Colonic mucosa (tissue), 4 donors: Measurements from ENCODE around the gene LDB3. TPM values are rescaled to one million over a fixed set of nuclear protein-coding genes. Genes with fewer than 3 reads are reported as not detected.

ENCODE experiments used
- DNase-seq: peaks from one replicate; pipeline ENCODE4 v3.0.0-alpha.2; 2020
- H3K27ac ChIP-seq: fragments of 200-600 bp; one replicate; pipeline ENCODE4 v1.8.0; 2021
- H3K27me3 ChIP-seq: fragments of 200-600 bp; one replicate; pipeline ENCODE4 v1.8.0; 2021
- H3K36me3 ChIP-seq: fragments of 200-600 bp; one replicate; pipeline ENCODE4 v1.8.0; 2021
- H3K4me1 ChIP-seq: fragments of 200-600 bp; one replicate; pipeline ENCODE4 v1.8.0; 2021; ENCODE audit warnings: mild to moderate bottlenecking
- H3K4me3 ChIP-seq: fragments of 200-600 bp; one replicate; pipeline ENCODE4 v1.8.0; 2021
- H3K9ac ChIP-seq, 2 donors: one replicate each; pipeline ENCODE4 v1.7.0; 2013; ENCODE audit warnings: control low read depth in 2 of 2, low read depth in 2 of 2, low read length in 2 of 2
- H3K9me3 ChIP-seq: fragments of 200-600 bp; one replicate; pipeline ENCODE4 v1.8.0; 2021
- intact Hi-C: fragments of 100-400 bp; cut with DNase I; formaldehyde crosslinking; loops from one replicate; pipeline ENCODE4 v1.14.1; 2022
- total RNA-seq, 2 donors: library from RNA; stranded (reverse); fragmentation: NEBNext Ultra II Directional in 1 of 2; extraction: Animal tissue kit (Norgen Biotek cat#: 25700) in 1 of 2; gene quantifications; one replicate each; pipeline ENCODE4 v1.2.1, GENCODE V29; 2021
- TF ChIP-seq, protein P1 (sequence below): fragments of 200-600 bp; IDR thresholded peaks from one replicate; pipeline ENCODE4 v1.8.0; 2022; ENCODE audit warnings: antibody characterized with exemption, mild to moderate bottlenecking
- donor health status: healthy.
- donor health status: DM: no; HTN: no; CAD: no.
- donor health status: DM: no; HTN: no; CAD: no.

The LDB3 gene
- total RNA-seq, 2 donors from 2014 or later = 0.72 to 4.7 TPM

DNA sequence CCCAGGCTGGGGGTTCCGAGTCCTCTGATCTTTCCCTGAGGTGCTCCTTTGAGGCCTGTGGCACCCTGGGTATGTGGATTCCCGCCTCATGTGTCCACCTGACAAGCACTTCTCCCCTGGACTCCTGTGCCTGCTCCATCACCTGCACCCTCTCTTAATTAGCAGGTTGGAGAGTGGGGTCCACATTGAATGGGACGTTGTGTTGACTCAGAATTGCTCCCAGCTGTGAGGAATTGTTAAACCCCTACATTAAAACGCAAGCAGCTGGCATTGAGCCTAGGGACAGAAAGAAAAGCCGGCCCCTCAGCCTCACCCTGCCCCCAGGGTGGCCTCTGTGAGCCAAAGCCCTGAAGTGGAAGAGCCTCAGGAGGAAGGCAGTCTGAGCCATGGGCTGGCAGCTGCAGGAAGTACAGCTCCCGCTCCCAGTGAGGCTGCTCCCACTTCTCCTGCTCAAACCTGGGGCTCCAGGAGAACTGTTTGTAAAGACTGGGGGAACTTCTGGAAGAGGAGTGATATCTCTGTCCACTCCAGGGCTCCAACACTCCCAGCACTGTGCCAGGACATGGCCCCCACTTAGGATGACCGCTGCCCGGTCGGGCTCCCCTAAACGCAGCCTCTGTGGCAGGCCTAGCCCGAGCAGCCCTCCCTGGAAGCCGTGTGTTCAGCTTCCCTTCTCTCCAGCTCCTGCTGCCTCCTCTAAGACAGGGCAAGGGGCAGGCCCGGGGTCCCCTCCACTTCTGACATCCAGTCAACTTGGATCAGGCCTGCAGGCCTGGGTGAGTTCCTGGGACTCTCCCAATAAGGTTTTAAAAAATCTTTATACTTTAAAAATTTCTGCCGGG lies 15.7 kb upstream of the LDB3 start:
- DNase-seq = no peak
- Histone ChIP-seq H3K27ac (no peak overlapping the region), H3K9me3 (no peaks in the 10 kb centered on the region), H3K4me1 (peaks cover 8% of the 10 kb centered on the region), H3K9ac (no peak overlapping the region), H3K27me3 (no peaks in the 10 kb centered on the region), H3K4me3 (no peak overlapping the region), H3K36me3 (no peaks in the 10 kb centered on the region)
- intact Hi-C loops = no loop called here
- TF ChIP-seq, protein P1, sequence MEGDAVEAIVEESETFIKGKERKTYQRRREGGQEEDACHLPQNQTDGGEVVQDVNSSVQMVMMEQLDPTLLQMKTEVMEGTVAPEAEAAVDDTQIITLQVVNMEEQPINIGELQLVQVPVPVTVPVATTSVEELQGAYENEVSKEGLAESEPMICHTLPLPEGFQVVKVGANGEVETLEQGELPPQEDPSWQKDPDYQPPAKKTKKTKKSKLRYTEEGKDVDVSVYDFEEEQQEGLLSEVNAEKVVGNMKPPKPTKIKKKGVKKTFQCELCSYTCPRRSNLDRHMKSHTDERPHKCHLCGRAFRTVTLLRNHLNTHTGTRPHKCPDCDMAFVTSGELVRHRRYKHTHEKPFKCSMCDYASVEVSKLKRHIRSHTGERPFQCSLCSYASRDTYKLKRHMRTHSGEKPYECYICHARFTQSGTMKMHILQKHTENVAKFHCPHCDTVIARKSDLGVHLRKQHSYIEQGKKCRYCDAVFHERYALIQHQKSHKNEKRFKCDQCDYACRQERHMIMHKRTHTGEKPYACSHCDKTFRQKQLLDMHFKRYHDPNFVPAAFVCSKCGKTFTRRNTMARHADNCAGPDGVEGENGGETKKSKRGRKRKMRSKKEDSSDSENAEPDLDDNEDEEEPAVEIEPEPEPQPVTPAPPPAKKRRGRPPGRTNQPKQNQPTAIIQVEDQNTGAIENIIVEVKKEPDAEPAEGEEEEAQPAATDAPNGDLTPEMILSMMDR = no peak

DNA sequence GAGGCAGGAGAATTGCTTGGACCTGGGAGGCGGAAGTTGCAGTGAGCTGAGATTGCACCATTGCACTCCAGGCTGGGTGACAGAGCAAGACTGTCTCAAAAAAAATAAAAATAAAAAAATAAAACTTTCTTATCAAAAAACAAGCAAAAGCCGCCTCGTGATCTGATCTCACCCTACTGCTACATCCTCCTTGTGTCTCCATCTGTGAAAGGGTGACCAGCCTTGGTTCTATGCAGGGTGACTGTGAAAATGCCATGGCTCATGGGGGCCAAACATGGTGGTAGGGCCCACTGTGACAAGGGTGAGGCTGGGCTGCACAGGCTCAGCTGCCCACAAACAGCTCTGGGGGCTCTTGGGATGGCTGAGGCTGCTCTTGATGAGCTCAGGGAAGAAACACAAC lies 14.9 kb upstream of the LDB3 start:
- Histone ChIP-seq H3K36me3 (no peaks in the 10 kb centered on the region), H3K9me3 (no peaks in the 10 kb centered on the region), H3K4me1 (peaks cover 8% of the 10 kb centered on the region), H3K27ac (no peak overlapping the region), H3K27me3 (no peaks in the 10 kb centered on the region), H3K9ac (no peak overlapping the region), H3K4me3 (no peak overlapping the region)
- TF ChIP-seq, protein P1 = no peak
- no peak for DNase-seq
- intact Hi-C loops = no loop called here

DNA sequence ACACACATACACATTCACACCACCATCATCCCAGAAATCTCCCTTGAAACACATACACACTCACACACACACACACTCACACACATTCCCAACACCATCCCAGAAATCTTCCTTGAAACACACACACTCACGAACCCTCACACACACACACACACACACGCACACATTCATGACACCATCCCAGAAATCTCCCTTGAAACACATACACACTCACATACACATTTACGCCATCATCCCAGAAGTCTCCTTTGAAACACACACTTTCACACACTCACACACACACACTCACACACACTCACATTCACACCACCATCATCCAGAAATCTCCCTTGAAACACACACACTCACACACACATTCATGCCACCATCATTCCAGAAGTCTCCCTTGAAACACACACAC lies 14.3 kb upstream of the LDB3 start:
- Histone ChIP-seq H3K4me1 (peaks cover 8% of the 10 kb centered on the region), H3K27ac (no peak overlapping the region), H3K9me3 (no peaks in the 10 kb centered on the region), H3K4me3 (no peak overlapping the region), H3K36me3 (no peaks in the 10 kb centered on the region), H3K27me3 (no peaks in the 10 kb centered on the region), H3K9ac (no peak overlapping the region)
- no peak for DNase-seq
- TF ChIP-seq, protein P1 = no peak
- intact Hi-C loops = no loop called here

DNA sequence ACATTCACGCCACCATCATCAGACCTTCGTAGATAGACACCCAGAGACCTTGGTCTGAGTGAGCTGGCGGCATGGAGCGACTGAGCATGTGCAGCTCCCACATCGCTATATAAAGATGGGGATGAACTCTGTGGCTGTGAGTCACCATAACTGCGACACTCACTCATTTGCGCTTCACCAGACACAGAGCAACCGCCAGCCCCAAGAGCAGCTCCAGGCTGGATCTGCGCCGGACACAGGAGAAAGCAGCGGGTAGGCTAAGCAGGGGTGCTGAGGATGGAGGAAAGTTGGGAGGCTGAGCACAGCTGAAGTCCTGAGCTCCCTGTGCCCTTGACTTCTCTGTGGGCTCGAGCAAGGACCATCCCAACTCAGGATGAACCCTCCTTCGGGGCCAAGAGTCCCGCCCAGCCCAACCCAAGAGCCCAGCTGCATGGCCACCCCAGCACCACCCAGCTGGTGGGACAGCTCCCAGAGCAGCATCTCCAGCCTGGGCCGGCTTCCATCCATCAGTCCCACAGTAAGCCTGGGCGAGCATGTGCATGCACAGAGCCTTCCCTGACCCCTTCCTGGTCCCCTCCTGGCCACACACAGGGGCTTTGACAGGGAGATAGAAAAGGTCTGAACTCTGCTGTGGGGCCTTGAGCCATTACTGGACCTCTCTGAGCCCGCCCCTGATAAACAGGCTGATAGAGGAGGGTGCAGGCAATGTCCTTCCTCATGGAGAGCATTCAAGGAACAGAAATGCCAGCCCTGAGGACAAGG lies 13.7 kb upstream of the LDB3 start, which contains the start of gene OPN4:
TSS of gene OPN4 (plus strand) at position 137 of the 762 bp plus-strand sequence. CDS start at position 374, 237 bp downstream.
- H3K36me3 ChIP-seq = no peaks in the 10 kb centered on the region
- TF ChIP-seq, protein P1 = no peak
- no peak for DNase-seq
- H3K9ac ChIP-seq = no peak within 1 kb of the TSS
- no peak within 1 kb of the TSS for H3K27ac ChIP-seq
- H3K4me1 ChIP-seq = peaks cover 3% of the 10 kb centered on the region
- no peaks in the 10 kb centered on the region for H3K9me3 ChIP-seq
- H3K4me3 ChIP-seq = no peak within 1 kb of the TSS
- intact Hi-C loops = no loop called here
- no peaks in the 10 kb centered on the region for H3K27me3 ChIP-seq

DNA sequence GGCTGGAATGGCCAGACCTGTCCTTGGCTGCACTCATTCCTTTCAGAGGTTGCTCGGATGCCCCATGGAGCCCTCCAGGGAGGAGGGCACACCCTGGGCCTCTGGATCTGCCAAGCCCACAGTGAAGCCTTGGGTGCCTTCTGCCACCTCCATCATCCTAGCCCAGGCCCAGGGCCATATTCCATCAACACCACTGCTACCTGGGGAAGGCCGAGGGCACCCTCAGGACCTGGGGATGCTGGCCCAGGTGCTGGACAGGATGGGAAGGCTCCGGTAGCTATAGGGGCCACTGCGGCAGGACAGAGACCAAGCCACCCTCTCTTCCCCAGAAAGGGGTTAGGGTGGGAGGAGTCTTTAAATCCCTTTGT lies 13.2 kb upstream of the LDB3 start:
- TF ChIP-seq, protein P1 = no peak
- no peak overlapping the region for H3K27ac ChIP-seq
- no peaks in the 10 kb centered on the region for H3K27me3 ChIP-seq
- no peak for DNase-seq
- no peak overlapping the region for H3K4me3 ChIP-seq
- no peaks in the 10 kb centered on the region for H3K36me3 ChIP-seq
- intact Hi-C loops = no loop called here
- no peaks in the 10 kb centered on the region for H3K9me3 ChIP-seq
- no peak overlapping the region for H3K9ac ChIP-seq
- H3K4me1 ChIP-seq = no peaks in the 10 kb centered on the region
